NT2/D1 (cell line): ENCODE data around the gene RAB11FIP5.

Experiments
- SUZ12 ChIP-seq: IDR thresholded peaks from 2 replicates; pipeline ENCODE4 v1.6.1; 2011; ENCODE audit not compliant: insufficient read length, insufficient read depth; ENCODE audit errors: extremely low read depth
- YY1 ChIP-seq: IDR thresholded peaks from 2 replicates; pipeline ENCODE4 v1.6.1; 2011; ENCODE audit not compliant: insufficient read length, insufficient read depth
- ZNF274 ChIP-seq: IDR thresholded peaks from 2 replicates; pipeline ENCODE4 v1.6.1; 2011; ENCODE audit warnings: mild to moderate bottlenecking, low read depth, low read length

- TF ChIP-seq ZNF274 (no peak), YY1 (no peak), SUZ12 (no peak)
These were observed 76.6 kb downstream of the RAB11FIP5 start for GRCh38 chr2:73035899-73036711.
